Measurements from ENCODE around the gene EGFL7. TPM values are rescaled to one million over a fixed set of nuclear protein-coding genes. Genes with fewer than 3 reads are reported as not detected.

The EGFL7 gene
- total RNA-seq: 100 to 1,000 TPM; 132 to 246 (median 179) TPM
- polyA plus RNA-seq: 100 to 1,000 TPM; 169 to 522 (median 409) TPM
- long read RNA-seq, donor 1, transcript EGFL7-204 (10 exons, 1,529 nt): major isoform, 25 of 81 reads
- long read RNA-seq, donor 1, transcript EGFL7-202 (9 exons, 1,282 nt): minor isoform, 15 of 81 reads
- long read RNA-seq, donor 1, partial matches to known transcripts: 39 of 81 reads
- long read RNA-seq, donor 1, other reads (novel, unspliced or antisense): 0 of 81 reads
- long read RNA-seq, donor 2, transcript EGFL7-202 (9 exons, 1,282 nt): minor isoform, 7 of 47 reads
- long read RNA-seq, donor 2, transcript EGFL7-204 (10 exons, 1,529 nt): major isoform, 13 of 47 reads
- long read RNA-seq, donor 2, partial matches to known transcripts: 27 of 47 reads
- long read RNA-seq, donor 2, other reads (novel, unspliced or antisense): 0 of 47 reads

DNA sequence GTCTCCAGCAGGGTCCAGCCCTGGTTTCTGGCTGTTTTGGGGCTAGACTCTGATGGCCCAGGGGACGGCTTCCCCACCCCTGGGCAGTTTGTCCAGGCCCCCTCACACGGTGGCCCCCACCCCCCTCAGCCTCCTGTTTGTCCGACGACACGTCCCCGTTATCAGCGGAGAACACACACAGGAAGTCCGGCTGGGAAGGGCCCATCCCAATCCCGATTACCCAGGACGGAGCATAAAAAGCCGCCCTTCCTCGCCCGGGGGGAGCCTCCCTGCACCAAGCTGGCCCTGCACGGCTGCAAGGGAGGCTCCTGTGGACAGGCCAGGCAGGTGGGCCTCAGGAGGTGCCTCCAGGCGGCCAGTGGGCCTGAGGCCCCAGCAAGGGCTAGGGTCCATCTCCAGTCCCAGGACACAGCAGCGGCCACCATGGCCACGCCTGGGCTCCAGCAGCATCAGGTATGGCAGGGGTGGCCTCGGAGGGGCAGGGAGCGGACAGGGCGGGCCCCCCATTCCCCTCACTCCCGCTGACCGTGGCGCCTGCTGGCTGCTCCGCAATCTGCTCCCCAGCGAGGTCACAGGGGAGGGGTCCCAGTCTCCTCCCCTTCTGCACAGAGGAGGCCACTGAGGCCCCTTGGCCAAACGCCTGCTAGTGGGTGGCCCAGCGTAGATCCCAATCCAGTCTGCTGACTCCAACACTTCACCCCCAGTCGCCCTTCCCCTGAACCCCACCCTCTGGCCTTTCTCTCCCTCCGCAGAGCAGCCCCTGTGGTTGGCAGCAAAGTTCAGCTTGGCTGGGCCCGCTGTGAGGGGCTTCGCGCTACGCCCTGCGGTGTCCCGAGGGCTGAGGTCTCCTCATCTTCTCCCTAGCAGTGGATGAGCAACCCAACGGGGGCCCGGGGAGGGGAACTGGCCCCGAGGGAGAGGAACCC lies at the start of gene EGFL7:
Gene EGFL7, plus strand, starts transcription at position 261 of the 926 bp plus-strand sequence. CDS start 5,367 bp downstream, outside the sequence.
- WGBS, 5 donors: 40 to 55% (median 47%) methylated on average over 21 to 38 of the region's 38 CpGs
- peaks cover 3 to 96% (median 61%) of the 10 kb centered on the region in 7 donors for H3K27me3 ChIP-seq (replicated peaks in 1 of 7)
- intact Hi-C loops (cut with DNase I; ENCODE audit: low total_unique reads): no loop called here
- TF ChIP-seq, protein P1, sequence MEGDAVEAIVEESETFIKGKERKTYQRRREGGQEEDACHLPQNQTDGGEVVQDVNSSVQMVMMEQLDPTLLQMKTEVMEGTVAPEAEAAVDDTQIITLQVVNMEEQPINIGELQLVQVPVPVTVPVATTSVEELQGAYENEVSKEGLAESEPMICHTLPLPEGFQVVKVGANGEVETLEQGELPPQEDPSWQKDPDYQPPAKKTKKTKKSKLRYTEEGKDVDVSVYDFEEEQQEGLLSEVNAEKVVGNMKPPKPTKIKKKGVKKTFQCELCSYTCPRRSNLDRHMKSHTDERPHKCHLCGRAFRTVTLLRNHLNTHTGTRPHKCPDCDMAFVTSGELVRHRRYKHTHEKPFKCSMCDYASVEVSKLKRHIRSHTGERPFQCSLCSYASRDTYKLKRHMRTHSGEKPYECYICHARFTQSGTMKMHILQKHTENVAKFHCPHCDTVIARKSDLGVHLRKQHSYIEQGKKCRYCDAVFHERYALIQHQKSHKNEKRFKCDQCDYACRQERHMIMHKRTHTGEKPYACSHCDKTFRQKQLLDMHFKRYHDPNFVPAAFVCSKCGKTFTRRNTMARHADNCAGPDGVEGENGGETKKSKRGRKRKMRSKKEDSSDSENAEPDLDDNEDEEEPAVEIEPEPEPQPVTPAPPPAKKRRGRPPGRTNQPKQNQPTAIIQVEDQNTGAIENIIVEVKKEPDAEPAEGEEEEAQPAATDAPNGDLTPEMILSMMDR (IDR thresholded peaks at IDR 0.05 in 8 of 11, conservative IDR thresholded peaks at IDR 0.05 in 3 of 11): no peak
- TF ChIP-seq POLR2A (IDR thresholded peaks at IDR 0.05) (peak; percentile 50 to 70 (median 65)), POLR2AphosphoS5 (IDR thresholded peaks at IDR 0.05) (peak; percentile 94 to 96 (median 96))
- H3K27ac ChIP-seq: peak within 1 kb of the TSS; percentile 60 to 90 (median 84)
- H3K4me1 ChIP-seq: peaks cover 6 to 74% (median 35%) of the 10 kb centered on the region in 6 donors
- no peaks in the 10 kb centered on the region for H3K9me3 ChIP-seq
- H3K4me3 ChIP-seq: peak within 1 kb of the TSS; percentile 48 to 84 (median 64)
- H3K36me3 ChIP-seq: peaks cover 0 to 33% (median 5%) of the 10 kb centered on the region in 6 donors
- DNase-seq: peak; percentile 90

DNA sequence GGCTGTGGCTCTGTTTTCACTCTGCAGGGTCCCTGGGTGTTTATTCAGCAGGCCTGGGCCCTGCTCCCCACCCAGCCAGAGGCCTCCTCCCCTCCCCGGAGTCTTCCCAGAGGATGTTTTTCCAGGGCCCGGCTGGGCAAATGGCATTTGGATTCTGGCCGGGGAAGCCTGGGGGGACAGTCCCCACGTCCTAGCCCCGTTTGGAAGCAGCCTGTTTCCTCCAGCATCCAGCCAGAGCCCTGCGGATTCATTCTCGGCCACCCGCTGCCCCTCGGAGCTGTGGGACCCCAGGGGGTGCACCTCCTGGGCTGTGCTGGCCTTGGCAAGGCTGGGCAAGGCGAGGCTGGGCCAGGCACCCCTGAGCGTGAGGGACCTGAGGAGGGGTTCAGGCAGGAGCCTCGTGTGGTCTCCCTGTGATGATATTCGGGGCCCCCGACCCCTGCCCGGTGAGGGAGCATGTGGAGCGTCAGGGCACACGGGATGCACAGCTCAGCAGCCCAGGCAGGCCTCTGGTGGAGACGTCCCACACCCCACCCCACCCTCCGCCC lies 48.8 kb upstream of the EGFL7 start:
- Histone ChIP-seq H3K4me1 (peaks cover 15 to 70% (median 51%) of the 10 kb centered on the region in 6 donors), H3K9me3 (no peaks in the 10 kb centered on the region), H3K27ac (peak overlapping the region in 6 of 8 donors; percentile 32 to 72 (median 63)), H3K4me3 (no peak overlapping the region), H3K27me3 (replicated peaks in 1 of 7) (peaks cover 0 to 15% (median 0%) of the 10 kb centered on the region in 7 donors), H3K36me3 (no peaks in the 10 kb centered on the region)
- intact Hi-C loops (cut with DNase I; ENCODE audit: low total_unique reads): loop anchor here (10.0 kb wide), 1 partner anchor 49 kb away; no protein-coding TSS in a partner anchor
- 59 to 84% (median 69%) methylated on average over 6 to 19 of the region's 19 CpGs for WGBS, 5 donors
- DNase-seq: no peak
- TF ChIP-seq POLR2A (IDR thresholded peaks at IDR 0.05) (no peak), POLR2AphosphoS5 (IDR thresholded peaks at IDR 0.05) (no peak)
- TF ChIP-seq, protein P1 (IDR thresholded peaks at IDR 0.05 in 8 of 11, conservative IDR thresholded peaks at IDR 0.05 in 3 of 11): no peak

DNA sequence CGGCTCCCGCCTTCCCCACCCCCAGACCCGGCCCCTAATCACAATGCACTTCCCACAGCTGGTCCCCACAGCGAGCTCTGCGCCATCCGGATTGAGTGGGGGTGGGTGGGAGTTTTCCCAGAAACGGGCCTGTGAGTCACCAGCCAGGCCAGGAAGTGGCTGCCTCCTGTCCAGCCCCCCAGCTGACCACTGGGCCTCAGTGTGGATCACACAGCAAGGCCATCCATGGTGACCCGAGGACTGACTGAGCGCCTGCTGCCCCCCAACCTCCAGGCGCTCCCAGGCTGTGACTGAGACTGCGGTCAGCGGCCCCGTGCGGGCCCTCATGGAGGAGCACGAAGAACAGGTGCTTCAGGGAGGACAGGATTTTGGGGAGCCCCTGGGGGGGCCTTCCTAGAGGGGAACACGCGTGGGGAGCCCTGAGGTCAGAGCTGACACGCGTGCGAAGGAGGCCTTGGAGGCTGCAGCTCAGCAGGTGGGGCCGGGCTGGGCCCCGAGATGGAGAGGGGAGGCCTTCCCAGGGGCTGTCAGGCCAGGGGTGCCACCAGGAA lies 48.3 kb upstream of the EGFL7 start:
- H3K27ac ChIP-seq: peak overlapping the region in 5 of 8 donors; percentile 44 to 72 (median 67)
- peaks cover 20 to 70% (median 55%) of the 10 kb centered on the region in 6 donors for H3K4me1 ChIP-seq
- DNase-seq: no peak
- intact Hi-C loops (cut with DNase I; ENCODE audit: low total_unique reads): loop anchor here (10.0 kb wide), 1 partner anchor 50 kb away; no protein-coding TSS in a partner anchor
- H3K4me3 ChIP-seq: no peak overlapping the region
- H3K9me3 ChIP-seq: no peaks in the 10 kb centered on the region
- TF ChIP-seq, protein P1 (IDR thresholded peaks at IDR 0.05 in 8 of 11, conservative IDR thresholded peaks at IDR 0.05 in 3 of 11): no peak
- TF ChIP-seq POLR2A (IDR thresholded peaks at IDR 0.05) (no peak), POLR2AphosphoS5 (IDR thresholded peaks at IDR 0.05) (peak; percentile 56 to 76 (median 69))
- 71 to 93% (median 74%) methylated on average over 8 to 22 of the region's 22 CpGs for WGBS, 5 donors
- H3K27me3 ChIP-seq (replicated peaks in 1 of 7): peaks cover 0 to 10% (median 0%) of the 10 kb centered on the region in 7 donors
- no peaks in the 10 kb centered on the region for H3K36me3 ChIP-seq
